ENCODE results near the gene FAM50B. TPM values are rescaled to one million over a fixed set of nuclear protein-coding genes. Genes with fewer than 3 reads are reported as not detected.

FAM50B gene
- total RNA-seq, 1 donor from 2014 or later, result 3.8 TPM

- Mint-ChIP-seq H3K9me3 (ENCODE audit: unreplicated experiment) (no peaks in the 10 kb centered on the region), H3K27me3 (ENCODE audit: unreplicated experiment) (peaks cover 6% of the 10 kb centered on the region), H3K4me1 (ENCODE audit: unreplicated experiment) (peaks cover 10% of the 10 kb centered on the region), H3K36me3 (ENCODE audit: low read depth, unreplicated experiment) (no peaks in the 10 kb centered on the region), H3K27ac (ENCODE audit: unreplicated experiment) (no peak overlapping the region), H3K4me3 (ENCODE audit: unreplicated experiment) (no peak overlapping the region)
- DNase-seq (ENCODE audit: low spot score), result no peak
- no peak for TF ChIP-seq CTCF (IDR thresholded peaks at IDR 0.05; ENCODE audit: unreplicated experiment)
These were observed 30.2 kb downstream of the FAM50B start for GRCh38 chr6:3879194-3879952.

GRCh38 chr6:3881711-3882421, 32.7 kb downstream of the FAM50B start:
- no peak for TF ChIP-seq CTCF (IDR thresholded peaks at IDR 0.05; ENCODE audit: unreplicated experiment)
- Mint-ChIP-seq H3K27ac (ENCODE audit: unreplicated experiment) (no peak overlapping the region), H3K27me3 (ENCODE audit: unreplicated experiment) (peaks cover 6% of the 10 kb centered on the region), H3K9me3 (ENCODE audit: unreplicated experiment) (no peaks in the 10 kb centered on the region), H3K4me3 (ENCODE audit: unreplicated experiment) (no peak overlapping the region), H3K4me1 (ENCODE audit: unreplicated experiment) (peaks cover 12% of the 10 kb centered on the region), H3K36me3 (ENCODE audit: low read depth, unreplicated experiment) (no peaks in the 10 kb centered on the region)
- DNase-seq (ENCODE audit: low spot score), result no peak

GRCh38 chr6:3882431-3882830, 33.3 kb downstream of the FAM50B start:
- Mint-ChIP-seq H3K27me3 (ENCODE audit: unreplicated experiment) (peaks cover 6% of the 10 kb centered on the region), H3K36me3 (ENCODE audit: low read depth, unreplicated experiment) (no peaks in the 10 kb centered on the region), H3K4me3 (ENCODE audit: unreplicated experiment) (no peak overlapping the region), H3K27ac (ENCODE audit: unreplicated experiment) (no peak overlapping the region), H3K4me1 (ENCODE audit: unreplicated experiment) (peaks cover 12% of the 10 kb centered on the region), H3K9me3 (ENCODE audit: unreplicated experiment) (no peaks in the 10 kb centered on the region)
- no peak for TF ChIP-seq CTCF (IDR thresholded peaks at IDR 0.05; ENCODE audit: unreplicated experiment)
- DNase-seq (ENCODE audit: low spot score), result no peak

GRCh38 chr6:3882866-3883265, 33.7 kb downstream of the FAM50B start:
- TF ChIP-seq CTCF (IDR thresholded peaks at IDR 0.05; ENCODE audit: unreplicated experiment), result no peak
- no peaks in the 10 kb centered on the region for H3K9me3 Mint-ChIP-seq (ENCODE audit: unreplicated experiment)
- no peak overlapping the region for H3K4me3 Mint-ChIP-seq (ENCODE audit: unreplicated experiment)
- no peak for DNase-seq (ENCODE audit: low spot score)
- peaks cover 6% of the 10 kb centered on the region for H3K27me3 Mint-ChIP-seq (ENCODE audit: unreplicated experiment)
- H3K27ac Mint-ChIP-seq (ENCODE audit: unreplicated experiment), result no peak overlapping the region
- no peaks in the 10 kb centered on the region for H3K36me3 Mint-ChIP-seq (ENCODE audit: low read depth, unreplicated experiment)
- H3K4me1 Mint-ChIP-seq (ENCODE audit: unreplicated experiment), result peaks cover 12% of the 10 kb centered on the region

Data from endothelial cell (in vitro differentiated cells).